IMR-90 (cell line): ENCODE data around the gene VPS37C.

ENCODE experiments used
- CEBPB ChIP-seq: IDR thresholded peaks from 2 replicates; pipeline ENCODE4 v1.6.1; 2012; ENCODE audit warnings: low read depth, low read length, improper control_type of control experiment
- CHD1 ChIP-seq: IDR thresholded peaks from 2 replicates; pipeline ENCODE4 v1.6.1; 2012; ENCODE audit warnings: low read depth, low read length, improper control_type of control experiment
- CTCF ChIP-seq: conservative IDR thresholded peaks from 2 replicates; pipeline ENCODE4 v1.5.1; 2012; ENCODE audit warnings: mild to moderate bottlenecking, low read depth, low read length, improper control_type of control experiment
- ELK1 ChIP-seq: fragments of 150-350 bp; IDR thresholded peaks from 2 replicates; pipeline ENCODE4 v1.6.1; 2016; ENCODE audit warnings: low read depth, mild to moderate bottlenecking, low read length, moderate library complexity, borderline replicate concordance
- FOS ChIP-seq: fragments of 150-350 bp; IDR thresholded peaks from 2 replicates; pipeline ENCODE4 v1.6.1; 2016; ENCODE audit warnings: low read depth, low read length
- MAZ ChIP-seq: IDR thresholded peaks from 2 replicates; pipeline ENCODE4 v1.6.1; 2012; ENCODE audit warnings: low read depth, mild to moderate bottlenecking, low read length, improper control_type of control experiment, moderate library complexity, borderline replicate concordance
- POLR2A ChIP-seq: IDR thresholded peaks from 2 replicates; pipeline ENCODE4 v1.6.1; 2012; ENCODE audit warnings: mild to moderate bottlenecking, low read depth, low read length
- RAD21 ChIP-seq: IDR thresholded peaks from 2 replicates; pipeline ENCODE4 v1.6.1; 2012; ENCODE audit warnings: low read length, improper control_type of control experiment
- RFX5 ChIP-seq: IDR thresholded peaks from 2 replicates; pipeline ENCODE4 v1.8.0; 2012; ENCODE audit warnings: low read depth, mild to moderate bottlenecking, low read length, moderate library complexity
- SMC3 ChIP-seq: fragments of 150-350 bp; IDR thresholded peaks from 2 replicates; pipeline ENCODE4 v1.6.1; 2016; ENCODE audit warnings: low read depth, mild to moderate bottlenecking, antibody characterized with exemption, low read length, moderate library complexity
- USF2 ChIP-seq: fragments of 150-350 bp; IDR thresholded peaks from 2 replicates; pipeline ENCODE4 v1.6.1; 2017; ENCODE audit warnings: mild to moderate bottlenecking, antibody characterized with exemption, low read length, low read depth

GRCh38 chr11:61142424-61142823, 18.8 kb downstream of the VPS37C start:
- no peak for TF ChIP-seq POLR2A
- TF ChIP-seq FOS, result no peak
- TF ChIP-seq RFX5, result no peak
- no peak for TF ChIP-seq CTCF
- no peak for TF ChIP-seq SMC3
- no peak for TF ChIP-seq CEBPB
- no peak for TF ChIP-seq USF2
- no peak for TF ChIP-seq RAD21
- TF ChIP-seq MAZ, result no peak
- TF ChIP-seq ELK1, result no peak
- TF ChIP-seq CHD1, result no peak
